G401 (cell line): ENCODE results near the gene TPM2. TPM values are rescaled to one million over a fixed set of nuclear protein-coding genes. Genes with fewer than 3 reads are reported as not detected.
"Not testable (repeated sequence)": the region's sequence is repeated elsewhere in the genome, so short reads cannot be mapped to it uniquely, and the experiment has no call there.

Source experiments
- DNase-seq: peaks from one replicate; pipeline ENCODE4 v3.0.0-alpha.2; 2015; ENCODE audit warnings: low spot score
- in situ Hi-C: cut with HindIII; loops from 2 replicates; pipeline ENCODE4 v1.10.0; 2016; ENCODE audit warnings: low sequenced_read_pairs, mixed read lengths
- total RNA-seq: library from RNA; depleted of rRNA; stranded (reverse); fragments of >200 nt; shearing (Covaris generic); gene quantifications from 2 replicates; pipeline ENCODE4 v1.2.3, GENCODE V29; 2014; rRNA removed

TPM2 gene
- total RNA-seq, 1 experiment from 2014 or later: 439 TPM

DNA sequence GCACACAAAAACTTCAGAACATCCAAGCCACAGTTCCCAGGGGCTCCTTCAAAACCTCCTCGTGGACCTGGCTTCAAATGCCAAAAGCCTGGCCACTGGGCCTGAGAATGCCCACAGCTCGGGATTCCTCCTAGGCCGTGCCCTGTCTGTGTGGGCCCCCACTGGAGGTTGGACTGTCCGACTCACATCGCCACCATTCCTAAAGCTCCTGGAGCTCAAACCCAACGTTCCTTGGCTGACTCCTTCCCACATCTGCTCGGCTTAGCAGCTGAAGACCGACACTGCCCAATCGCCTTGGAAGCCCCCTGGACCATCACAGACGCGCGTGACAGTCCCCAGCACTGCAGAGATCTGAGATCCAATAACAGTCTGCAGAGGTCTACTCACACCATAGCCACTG, 46.7 kb downstream of the TPM2 start:
- DNase-seq: no peak
- in situ Hi-C loops: no loop called here

DNA sequence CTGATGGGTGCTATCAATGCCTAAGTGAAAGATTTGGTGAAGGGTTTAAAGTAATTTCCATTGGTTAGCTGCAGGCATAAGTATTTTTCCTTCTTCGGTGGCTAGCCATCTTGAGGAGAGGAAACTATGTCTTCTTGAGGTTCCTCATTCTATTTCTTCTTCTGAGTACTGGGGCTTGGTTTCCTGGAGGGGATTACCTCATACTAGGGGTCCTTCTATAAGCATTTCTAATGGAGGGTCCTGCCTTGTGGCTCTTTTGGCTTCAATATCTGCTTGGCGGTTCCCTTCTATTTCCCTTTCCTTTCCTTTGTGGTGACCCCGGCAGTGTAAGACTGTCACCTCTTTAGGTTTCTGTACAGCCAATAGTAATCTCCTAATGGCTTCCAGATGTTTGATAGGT, 48.2 kb downstream of the TPM2 start:
- DNase-seq, in situ Hi-C loops: not testable (repeated sequence)

DNA sequence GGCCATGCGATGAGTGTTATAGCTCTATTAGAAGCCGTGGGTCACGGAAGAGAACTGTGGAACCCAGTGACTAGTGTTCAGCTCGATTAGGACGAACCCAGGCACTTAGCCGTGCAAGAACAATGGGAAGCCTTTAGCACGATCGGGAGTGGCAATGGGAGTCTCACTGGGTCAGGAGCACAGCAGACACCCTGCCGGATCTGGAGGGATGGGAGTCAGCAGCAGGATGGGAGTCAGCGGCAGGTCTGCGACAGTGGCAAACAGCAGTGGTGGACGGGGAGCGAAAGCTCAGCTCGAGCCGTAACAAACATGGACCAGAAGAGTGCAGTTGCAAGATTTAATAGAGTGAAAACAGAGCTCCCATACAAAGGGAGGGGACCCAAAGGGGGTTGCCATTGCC, 49.3 kb downstream of the TPM2 start:
- DNase-seq, in situ Hi-C loops: not testable (repeated sequence)

DNA sequence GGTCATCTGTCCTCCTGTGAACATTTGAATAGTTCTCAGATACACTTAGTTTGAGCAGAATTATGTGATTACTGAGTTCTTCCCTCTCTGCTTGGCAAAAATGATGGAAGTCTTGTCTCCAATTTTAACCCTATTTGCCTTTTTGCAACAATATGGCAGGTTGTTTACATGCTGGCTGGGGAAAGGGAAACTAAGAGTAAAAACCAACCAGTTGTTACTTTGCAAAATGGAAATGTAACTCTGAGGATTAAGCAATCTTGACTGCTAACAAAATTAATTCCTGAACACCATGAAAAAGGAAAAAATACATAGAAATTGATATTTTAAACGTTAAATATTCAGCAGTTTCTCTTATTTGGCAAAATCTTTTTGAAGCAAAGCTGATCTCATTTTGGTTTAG, 50.1 kb downstream of the TPM2 start:
- in situ Hi-C loops: no loop called here
- DNase-seq: no peak

DNA sequence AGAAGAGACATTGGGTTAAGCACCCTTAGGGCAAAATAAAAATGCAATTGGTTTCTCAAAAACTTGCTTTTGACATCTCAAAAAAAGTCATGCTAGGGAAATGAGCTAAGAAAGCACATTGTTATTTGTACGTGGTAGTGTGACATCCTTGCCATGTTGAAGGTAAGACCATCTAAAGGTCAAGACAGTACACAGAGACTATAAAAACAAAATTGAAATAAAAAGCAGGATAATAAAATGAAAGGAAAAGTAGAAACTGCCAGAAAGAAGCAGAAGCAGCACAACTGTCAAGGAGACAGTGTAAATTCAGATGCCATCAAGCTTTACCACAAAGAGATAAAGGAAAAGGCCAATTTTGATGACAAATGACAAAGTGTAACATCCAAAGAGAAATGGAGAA, 50.5 kb downstream of the TPM2 start:
- DNase-seq, in situ Hi-C loops: not testable (repeated sequence)

DNA sequence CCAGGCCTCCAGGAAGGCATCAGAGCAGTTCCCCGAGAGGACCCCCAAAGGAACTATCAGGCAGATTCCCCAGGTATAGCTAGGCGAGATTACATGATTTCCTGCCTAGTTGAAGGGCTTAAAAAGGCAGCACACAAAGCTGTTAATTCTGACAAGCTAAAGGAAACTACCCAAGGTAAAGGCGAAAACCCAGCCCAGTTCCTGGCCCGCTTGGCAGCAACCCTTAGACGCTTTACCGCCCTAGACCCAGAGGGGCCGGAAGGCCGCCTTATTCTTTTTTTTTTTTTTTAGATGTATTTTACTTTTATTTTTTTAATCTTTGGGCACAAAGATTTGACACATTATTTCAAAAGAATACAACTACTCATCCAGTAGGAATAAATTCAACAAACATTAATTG, 51.0 kb downstream of the TPM2 start:
- DNase-seq, in situ Hi-C loops: not testable (repeated sequence)

DNA sequence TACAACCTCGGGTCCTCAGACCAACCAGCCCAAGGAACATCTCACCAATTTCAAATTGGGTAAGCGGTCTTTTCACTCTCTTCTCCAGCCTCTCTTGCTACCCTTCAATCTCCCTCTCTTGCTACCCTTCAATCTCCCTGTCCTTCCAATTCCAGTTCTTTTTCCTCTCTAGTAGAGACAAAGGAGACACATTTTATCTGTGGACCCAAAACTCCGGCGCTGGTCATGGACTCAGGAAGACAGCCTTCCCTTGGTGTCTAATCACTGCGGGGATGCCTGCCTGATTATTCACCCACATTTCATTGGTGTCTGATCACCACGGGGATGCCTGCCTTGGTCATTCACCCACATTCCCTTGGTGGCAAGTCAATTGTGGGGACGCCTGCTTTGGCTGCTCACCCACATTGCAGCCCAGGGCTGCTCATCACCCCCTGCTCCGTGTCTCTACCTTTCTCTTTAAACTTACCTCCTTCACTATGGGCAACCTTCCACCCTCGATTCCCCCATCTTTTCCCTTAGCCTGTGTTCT, 52.2 kb downstream of the TPM2 start:
- in situ Hi-C loops, DNase-seq: not testable (repeated sequence)

DNA sequence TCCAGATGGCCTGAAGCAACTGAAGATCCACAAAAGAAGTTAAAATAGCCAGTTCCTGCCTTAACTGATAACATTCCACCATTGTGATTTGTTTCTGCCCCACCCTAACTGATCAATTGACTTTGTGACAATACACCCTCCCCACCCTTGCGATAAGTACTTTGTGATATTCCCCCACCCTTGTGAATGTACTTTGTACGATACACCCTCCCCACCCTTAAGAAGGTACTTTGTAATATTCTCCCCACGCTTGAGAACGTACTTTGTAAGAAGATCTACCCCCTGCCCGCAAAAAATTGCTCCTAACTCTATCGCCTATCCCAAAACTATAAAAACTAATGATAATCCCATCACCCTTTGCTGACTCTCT, 52.9 kb downstream of the TPM2 start:
- DNase-seq, in situ Hi-C loops: not testable (repeated sequence)

DNA sequence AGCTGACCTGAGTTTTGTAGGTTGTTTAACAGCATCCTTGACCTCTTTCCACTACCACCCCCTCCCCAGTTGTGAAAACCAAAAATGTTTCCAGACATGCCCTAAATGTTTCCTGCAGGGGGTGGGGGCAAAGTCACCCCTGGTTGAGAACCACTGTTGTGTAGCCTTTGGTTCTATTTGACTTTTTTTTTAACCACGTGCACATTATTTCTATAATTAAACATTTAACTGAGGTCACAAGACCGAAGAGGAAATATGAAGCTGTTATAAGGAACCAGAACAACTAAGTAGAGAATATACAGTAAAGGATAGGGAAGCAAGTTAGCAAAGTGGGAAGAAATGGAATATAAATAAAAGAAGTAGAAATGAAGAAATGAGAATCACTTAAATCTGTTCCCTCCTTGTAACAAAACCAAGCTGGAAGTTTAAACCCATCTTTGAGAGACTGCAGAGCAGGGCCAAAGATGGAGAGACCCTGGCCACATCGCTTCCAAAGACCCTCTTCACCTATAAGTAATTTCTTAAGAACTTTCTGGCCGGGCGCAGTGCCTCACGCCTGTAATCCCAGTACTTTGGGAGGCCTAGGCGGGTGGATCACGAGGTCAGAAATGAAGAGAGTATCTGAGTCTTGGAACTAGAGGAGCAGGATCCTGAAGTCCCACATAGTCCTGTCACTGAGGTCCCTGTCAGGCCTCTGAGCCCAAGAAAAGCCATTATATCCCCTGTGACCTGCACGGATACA, 53.4 kb downstream of the TPM2 start:
- DNase-seq: no peak
- in situ Hi-C loops: no loop called here

DNA sequence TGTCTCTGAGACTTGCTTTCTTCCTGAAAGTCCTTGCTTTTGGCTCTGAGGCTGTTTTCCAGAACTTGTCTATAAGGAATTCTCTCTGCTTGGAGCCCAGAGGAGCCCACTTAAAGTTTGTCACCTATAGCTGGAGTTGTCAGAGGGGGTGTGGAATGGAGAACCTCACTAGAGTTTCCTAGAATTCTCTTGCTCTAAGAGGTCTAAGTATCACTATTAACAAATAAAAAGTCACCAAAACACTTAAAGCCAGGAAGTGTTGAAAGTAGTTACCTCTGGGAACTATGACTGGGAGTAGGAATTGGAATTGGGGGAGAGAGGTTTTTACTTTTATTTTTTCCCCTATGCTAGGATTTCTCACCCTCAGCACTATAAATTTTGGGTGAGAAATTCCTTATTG, 54.0 kb downstream of the TPM2 start:
- no peak for DNase-seq
- in situ Hi-C loops: no loop called here

Other genes starting within 250 kb of the TPM2 start
- 18.6 and 19.1 TPM in 2 replicates for gene RUSC2, start 199.8 kb downstream of the TPM2 start, total RNA-seq
- 8.0 and 9.9 TPM in 2 replicates for gene TESK1, start 84.7 kb downstream of the TPM2 start, total RNA-seq
- gene CD72, start 71.5 kb downstream of the TPM2 start, total RNA-seq: 2.4 TPM in 1 of 2 replicates, not detected in the other
- not detected in 2 replicates for gene SIT1, start 39.0 kb downstream of the TPM2 start, total RNA-seq
- gene RMRP, start 31.9 kb downstream of the TPM2 start, total RNA-seq: 4,372 and 15,582 TPM in 2 replicates
- 7.6 and 19.3 TPM in 2 replicates for gene CCDC107, start 31.6 kb downstream of the TPM2 start, total RNA-seq
- gene ARHGEF39, start 24.7 kb downstream of the TPM2 start, total RNA-seq: 12.3 and 12.4 TPM in 2 replicates
- 0.86 TPM in 1 of 2 replicates, not detected in the other for gene CA9, start 16.0 kb downstream of the TPM2 start, total RNA-seq
- gene TLN1, start 42.3 kb upstream of the TPM2 start, total RNA-seq: 146 and 195 TPM in 2 replicates
- gene CREB3, start 42.7 kb upstream of the TPM2 start, total RNA-seq: 40.3 and 46.0 TPM in 2 replicates
- gene GBA2, start 59.3 kb upstream of the TPM2 start, total RNA-seq: 37.2 and 48.6 TPM in 2 replicates
- 13.8 and 15.0 TPM in 2 replicates for gene RGP1, start 59.4 kb upstream of the TPM2 start, total RNA-seq
- not detected in 2 replicates for gene MSMP, start 64.4 kb upstream of the TPM2 start, total RNA-seq
- 0.07 and 0.86 TPM in 2 replicates for gene NPR2, start 101.7 kb upstream of the TPM2 start, total RNA-seq
- 2.1 and 2.4 TPM in 2 replicates for gene SPAG8, start 122.3 kb upstream of the TPM2 start, total RNA-seq
- 32.3 and 55.8 TPM in 2 replicates for gene HINT2, start 125.1 kb upstream of the TPM2 start, total RNA-seq
- gene FAM221B, start 138.8 kb upstream of the TPM2 start, total RNA-seq: not detected in 2 replicates
- 1.2 and 2.5 TPM in 2 replicates for gene TMEM8B, start 139.3 kb upstream of the TPM2 start, total RNA-seq
- not detected in 2 replicates for gene OR13J1, start 180.5 kb upstream of the TPM2 start, total RNA-seq
- not detected in 2 replicates for gene HRCT1, start 216.3 kb upstream of the TPM2 start, total RNA-seq
- gene SPAAR, start 219.6 kb upstream of the TPM2 start, total RNA-seq: 2.6 and 3.5 TPM in 2 replicates